NCI-H748 (cell line): ENCODE data around the gene KRT17.
"Not testable (repeated sequence)": the region's sequence is repeated elsewhere in the genome, so short reads cannot be mapped to it uniquely, and the experiment has no call there.

ENCODE experiments used
- DNase-seq: peaks from one replicate; lab custom pipeline; 2025; ENCODE audit not compliant: unreplicated experiment; lab: John Stamatoyannopoulos, UW

The KRT17 gene

DNA sequence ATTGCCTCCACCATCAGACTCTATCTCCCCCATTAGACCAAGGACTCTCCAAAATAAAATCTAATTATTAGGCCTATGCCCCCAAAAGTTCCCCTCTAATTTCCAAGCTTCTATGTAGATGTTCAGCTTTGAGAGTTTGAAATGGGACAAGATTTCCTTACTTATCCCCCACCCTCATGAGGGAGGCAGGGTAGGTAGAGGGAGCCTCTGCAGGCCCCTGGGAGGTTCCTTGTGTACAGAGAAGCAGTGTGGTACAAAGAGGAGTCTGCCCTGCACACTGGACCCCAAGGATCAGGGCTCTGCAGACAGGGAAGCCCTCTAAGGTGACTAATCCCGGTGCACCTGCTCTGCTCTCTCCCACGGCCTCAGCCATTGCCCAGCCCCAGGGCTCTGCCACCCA is 2.5 kb downstream of the KRT17 start:
- no peak for DNase-seq

DNA sequence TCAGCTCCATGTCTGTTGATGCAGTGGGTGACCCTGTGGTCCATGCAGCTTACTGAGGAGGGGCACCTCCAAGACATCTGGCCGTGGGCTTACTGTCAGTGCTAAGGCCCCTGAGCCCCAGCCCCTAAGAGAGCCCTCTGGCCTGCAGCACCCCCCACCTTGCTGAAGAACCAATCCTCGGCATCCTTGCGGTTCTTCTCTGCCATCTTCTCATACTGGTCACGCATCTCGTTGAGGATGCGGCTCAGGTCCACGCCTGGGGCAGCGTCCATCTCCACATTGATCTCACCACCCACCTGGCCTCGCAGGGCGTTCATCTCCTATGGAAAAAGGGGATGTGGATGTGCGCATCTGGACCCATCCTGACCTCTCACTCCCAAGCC is 2.9 kb downstream of the KRT17 start:
- not testable (repeated sequence) for DNase-seq

DNA sequence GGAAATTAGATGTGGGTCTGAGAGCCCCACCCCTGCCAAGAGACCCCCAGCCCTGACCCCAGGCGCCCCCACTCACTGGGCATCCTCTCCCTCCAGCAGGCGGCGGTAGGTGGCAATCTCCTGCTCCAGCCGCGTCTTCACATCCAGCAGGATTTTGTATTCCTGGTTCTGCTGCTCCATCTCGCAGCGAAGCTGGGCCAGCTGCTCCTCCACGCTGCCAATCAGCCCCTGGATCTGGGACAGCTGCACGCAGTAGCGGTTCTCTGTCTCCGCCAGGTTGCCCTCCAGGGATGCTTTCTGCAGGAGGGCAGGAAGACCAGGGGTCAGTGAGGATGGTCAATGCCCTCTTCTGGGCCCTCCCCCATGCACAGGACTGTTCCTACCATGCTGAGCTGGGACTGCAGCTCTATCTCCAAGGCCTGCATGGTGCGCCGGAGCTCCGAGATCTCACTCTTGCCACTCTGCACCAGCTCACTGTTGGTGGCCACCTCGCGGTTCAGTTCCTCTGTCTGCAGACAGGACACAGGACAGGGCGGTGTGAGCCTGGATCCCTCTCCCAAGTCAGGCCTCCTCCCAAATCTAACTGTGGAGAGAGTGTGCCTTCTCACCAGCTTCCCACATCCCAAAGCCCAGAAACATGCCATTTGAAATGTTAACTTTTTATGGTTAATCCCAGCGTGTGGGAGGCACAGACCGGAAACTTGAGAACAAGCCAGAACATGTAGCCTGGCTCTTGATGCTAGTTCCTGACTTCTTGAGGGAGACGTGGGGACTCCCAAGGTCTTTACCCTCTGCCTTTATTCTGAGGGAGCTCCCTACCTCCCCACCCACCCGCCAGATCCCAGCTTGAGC is 3.6 kb downstream of the KRT17 start:
- no peak for DNase-seq

DNA sequence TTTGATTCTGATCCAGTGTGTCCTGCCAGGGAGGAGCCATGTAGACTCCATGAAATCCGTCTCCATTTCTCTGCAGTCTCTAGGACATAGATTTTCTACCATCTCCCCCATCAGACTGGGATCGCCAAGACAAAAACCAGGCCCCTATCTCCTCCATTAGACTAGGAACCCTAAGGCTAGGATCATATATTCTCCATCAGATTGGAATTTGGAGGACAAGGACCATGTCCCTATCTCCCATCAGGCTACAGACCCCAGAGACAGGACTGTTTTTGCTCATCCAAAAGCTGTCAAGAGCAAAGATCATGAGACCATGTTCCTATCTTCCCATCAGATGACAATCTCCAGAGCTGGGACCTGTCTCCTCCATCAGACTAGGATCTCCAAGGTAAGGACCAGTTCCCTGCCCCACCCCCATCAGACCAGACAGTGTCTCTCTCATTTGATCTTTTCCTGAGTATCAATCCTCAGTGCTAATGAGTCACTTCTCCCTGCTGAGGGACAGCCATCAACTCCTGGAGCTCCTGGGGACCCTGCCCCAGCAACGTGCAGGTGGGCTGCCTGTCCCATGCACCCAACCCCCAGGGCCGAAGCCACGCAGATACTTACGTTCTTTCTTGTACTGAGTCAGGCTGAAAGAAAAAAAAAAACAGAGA is 4.3 kb downstream of the KRT17 start:
- DNase-seq: not testable (repeated sequence)

DNA sequence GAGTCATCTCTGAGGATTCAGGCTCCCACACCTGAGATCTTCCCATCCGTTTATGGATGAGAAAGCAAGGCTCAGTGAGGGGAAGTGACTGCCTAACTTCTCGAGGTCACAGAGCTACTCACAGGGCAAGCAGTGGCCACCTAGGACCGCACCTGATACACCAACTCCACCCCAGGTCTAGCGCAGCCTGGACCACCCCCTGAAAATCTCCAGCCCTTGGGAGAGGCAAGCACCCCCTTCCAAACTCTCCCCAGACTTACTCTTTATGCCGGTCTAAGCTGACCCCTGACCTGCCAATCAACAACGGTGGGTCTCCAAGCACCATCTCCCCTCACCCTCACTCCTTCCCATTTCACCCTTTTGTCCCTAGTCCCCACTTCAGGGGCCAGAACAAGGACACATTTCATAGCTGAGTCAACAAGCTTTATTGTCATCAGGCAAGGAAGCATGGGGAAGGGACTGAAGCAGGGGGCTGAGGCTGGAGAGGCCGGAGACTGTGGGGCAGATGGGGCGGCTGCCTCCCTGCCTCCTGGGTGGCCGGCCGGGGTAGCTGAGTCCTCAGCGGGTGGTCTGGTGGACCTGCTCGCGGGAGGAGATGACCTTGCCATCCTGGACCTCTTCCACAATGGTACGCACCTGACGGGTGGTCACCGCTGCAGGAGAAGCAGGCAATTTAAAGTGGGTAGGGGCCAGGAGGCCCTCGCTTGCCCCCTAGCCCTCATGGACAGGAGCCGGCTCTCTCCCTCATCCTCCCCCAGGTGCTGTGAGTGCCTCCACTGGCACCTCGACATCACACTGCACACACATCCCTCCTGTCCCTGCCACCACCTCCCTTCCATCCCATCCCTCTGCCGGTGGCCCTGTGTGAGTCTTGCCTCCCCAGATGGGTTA is 5.1 kb downstream of the KRT17 start:
- DNase-seq: no peak

GRCh38 chr17:41618341-41619035 is 5.9 kb downstream of the KRT17 start:
- DNase-seq: no peak

- no peak for DNase-seq
Measured at GRCh38 chr17:41617698-41618097, 6.7 kb downstream of the KRT17 start.

DNA sequence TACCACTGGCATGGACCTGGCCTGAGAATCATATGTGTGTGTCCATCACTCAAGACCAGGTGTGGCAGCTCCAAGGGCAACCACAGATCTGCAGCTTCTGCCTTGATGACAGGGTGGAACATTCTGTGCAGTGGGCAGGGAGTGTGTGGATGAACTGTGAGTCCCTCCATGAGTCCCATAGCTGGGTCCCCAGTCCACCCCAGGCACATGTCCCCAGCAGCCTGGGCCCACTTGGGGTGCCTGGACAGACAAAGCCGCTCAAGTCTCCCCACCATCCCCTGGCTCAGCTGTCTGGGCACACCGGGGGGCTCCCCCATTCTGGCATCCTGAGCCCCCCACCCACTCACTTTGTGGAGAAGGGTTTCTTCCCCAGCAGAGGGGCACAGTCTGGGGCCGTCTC is 7.2 kb downstream of the KRT17 start:
- DNase-seq: no peak

- not testable (repeated sequence) for DNase-seq
Measured at GRCh38 chr17:41616486-41616885, 7.9 kb downstream of the KRT17 start.

GRCh38 chr17:41615454-41615853 is 8.9 kb downstream of the KRT17 start:
- DNase-seq: peak; percentile 22

- not testable (repeated sequence) for DNase-seq
Measured at GRCh38 chr17:41614767-41615166, 9.6 kb downstream of the KRT17 start.

DNA sequence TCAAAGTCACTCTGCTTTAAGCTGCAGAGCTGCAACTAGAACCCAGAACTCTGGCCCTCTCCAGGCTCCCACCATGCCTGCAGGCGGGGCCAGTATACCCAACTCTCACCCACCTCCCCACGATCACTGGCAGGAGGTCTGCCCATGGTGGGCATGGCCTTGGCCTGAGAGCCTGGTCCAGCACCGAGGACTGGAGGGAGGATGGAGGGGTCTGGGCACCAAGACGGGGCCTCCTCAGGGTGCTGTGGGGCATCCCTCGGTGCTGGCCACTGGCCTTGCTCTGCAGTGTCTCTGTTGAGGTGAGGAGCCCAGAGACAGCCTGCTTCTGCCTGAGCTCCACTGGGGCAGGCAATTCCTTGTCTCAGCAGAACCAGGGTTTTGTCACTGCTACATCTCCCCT is 10.3 kb downstream of the KRT17 start:
- DNase-seq: no peak

GRCh38 chr17:41613277-41614082 is 10.9 kb downstream of the KRT17 start:
- no peak for DNase-seq

DNA sequence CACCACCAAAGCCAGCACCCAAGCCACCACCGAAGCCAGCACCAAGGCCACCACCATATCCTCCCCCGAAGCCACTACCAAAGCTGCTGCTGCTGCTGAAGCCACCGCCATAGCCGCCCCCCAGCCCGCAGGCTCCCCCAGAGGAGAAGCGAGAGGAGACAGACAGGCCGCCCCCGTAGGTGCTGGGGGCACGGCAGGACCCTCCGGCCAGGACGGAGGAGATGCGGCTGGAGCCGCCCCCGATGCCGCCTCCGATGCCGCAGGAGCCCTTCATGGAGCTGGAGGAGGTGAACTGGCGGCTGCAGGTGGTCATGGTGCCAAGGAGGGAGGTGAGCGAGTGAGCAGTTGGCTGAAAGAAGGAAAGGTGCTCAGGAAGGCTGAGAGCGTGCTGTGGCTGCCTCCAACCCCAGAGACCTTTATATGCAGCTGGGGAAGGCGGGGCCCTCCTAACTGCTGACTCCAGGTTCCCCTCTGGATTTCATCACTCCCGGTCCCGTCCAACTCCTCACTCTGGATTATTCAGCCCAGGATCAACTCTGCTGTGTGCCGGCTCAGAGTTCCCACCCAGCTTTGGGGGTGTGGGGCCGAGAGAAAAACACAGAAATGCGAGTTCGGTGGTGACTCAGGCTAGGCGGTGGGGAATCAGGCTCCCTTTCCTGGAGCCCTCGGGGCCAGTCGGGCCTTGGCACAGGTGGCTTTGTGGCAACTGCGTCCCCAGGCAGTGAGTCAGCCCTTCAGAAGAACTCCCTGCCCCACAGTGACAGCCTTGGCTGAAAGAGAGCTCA is 11.8 kb downstream of the KRT17 start, which contains the start of gene KRT16:
Gene KRT16, minus strand, starts transcription at position 392 of the 785 bp plus-strand sequence. Its CDS starts 79 bp downstream, at position 313.
- DNase-seq: not testable (repeated sequence)

DNA sequence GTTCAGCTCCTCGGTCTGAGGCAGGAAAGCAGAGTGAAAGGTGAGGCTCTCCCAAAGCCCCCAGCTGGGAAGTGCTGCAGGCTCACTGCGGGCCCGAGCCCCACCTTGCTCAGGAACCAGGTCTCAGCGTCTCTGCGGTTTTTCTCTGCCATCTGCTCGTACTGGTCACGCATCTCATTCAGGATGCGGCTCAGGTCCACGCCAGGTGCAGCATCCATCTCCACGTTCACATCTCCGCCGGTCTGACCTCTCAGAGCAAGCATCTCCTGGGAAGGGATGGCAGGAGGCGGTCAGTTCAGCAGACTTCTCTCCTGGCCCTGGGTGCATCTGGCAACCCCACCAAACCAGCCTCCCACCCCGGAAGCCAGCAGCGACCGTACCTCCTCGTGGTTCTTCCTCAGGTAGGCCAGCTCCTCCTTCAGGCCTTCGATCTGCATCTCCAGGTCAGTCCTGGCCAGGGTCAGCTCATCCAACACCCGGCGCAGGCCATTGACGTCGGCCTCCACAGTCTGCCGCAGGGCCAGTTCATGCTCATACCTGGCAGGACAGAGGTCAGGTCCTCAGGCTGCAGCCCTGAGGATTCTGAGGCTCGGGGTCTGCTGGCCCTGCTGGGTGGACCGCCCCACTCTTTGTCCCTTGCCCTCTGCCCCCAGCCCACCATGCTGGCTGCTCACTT is 13.3 kb downstream of the KRT17 start:
- DNase-seq: no peak

- DNase-seq: not testable (repeated sequence)
Measured at GRCh38 chr17:41610061-41610517, 14.3 kb downstream of the KRT17 start.

GRCh38 chr17:41606930-41607329 is 17.4 kb downstream of the KRT17 start:
- DNase-seq: not testable (repeated sequence)

- no peak for DNase-seq
Measured at GRCh38 chr17:41602524-41602923, 21.9 kb downstream of the KRT17 start.
